ENCODE data around the gene SAMD3. TPM values are rescaled to one million over a fixed set of nuclear protein-coding genes. Genes with fewer than 3 reads are reported as not detected.

Gene SAMD3
- total RNA-seq, 6 experiments from 2014 or later, result 0.95 to 2.3 (median 1.4) TPM

GRCh38 chr6:130099119-130099518 lies 123.6 kb downstream of the SAMD3 start:
- H3K27ac Mint-ChIP-seq, result no peak overlapping the region
- no peak for TF ChIP-seq CTCF (IDR thresholded peaks at IDR 0.05)
- DNase-seq, result no peak
- H3K27me3 Mint-ChIP-seq (ENCODE audit: insufficient read depth), result no peaks in the 10 kb centered on the region
- H3K9me3 Mint-ChIP-seq, result no peaks in the 10 kb centered on the region
- H3K4me1 Mint-ChIP-seq (ENCODE audit: low read depth), result no peaks in the 10 kb centered on the region
- peaks cover 5% of the 10 kb centered on the region; the same call in 1 of the 2 replicates for H3K36me3 Mint-ChIP-seq (ENCODE audit: low read depth)
- H3K4me3 Mint-ChIP-seq, result no peak overlapping the region

- no peaks in the 10 kb centered on the region for H3K27me3 Mint-ChIP-seq (ENCODE audit: insufficient read depth)
- H3K4me3 Mint-ChIP-seq, result no peak overlapping the region
- no peak overlapping the region for H3K27ac Mint-ChIP-seq
- no peak for TF ChIP-seq CTCF (IDR thresholded peaks at IDR 0.05)
- DNase-seq, result no peak
- H3K4me1 Mint-ChIP-seq (ENCODE audit: low read depth), result no peaks in the 10 kb centered on the region
- H3K36me3 Mint-ChIP-seq (ENCODE audit: low read depth), result peaks cover 6% of the 10 kb centered on the region; the same call in 1 of the 2 replicates
- no peaks in the 10 kb centered on the region for H3K9me3 Mint-ChIP-seq
Observed at GRCh38 chr6:130098317-130098716, 124.4 kb downstream of the SAMD3 start.

Other genes with a start within 250 kb of the SAMD3 start
- 1 to 10 TPM; 7.4 to 8.8 (median 8.2) TPM for gene L3MBTL3, start 204.4 kb downstream of the SAMD3 start, total RNA-seq (2021; fragmentation: NEBNext Ultra II Directional; extraction: Animal tissue kit (Norgen Biotek cat#: 25700))
- gene TMEM200A, start 143.1 kb upstream of the SAMD3 start, total RNA-seq (2021; fragmentation: NEBNext Ultra II Directional; extraction: Animal tissue kit (Norgen Biotek cat#: 25700)), result 100 to 1,000 TPM in 4 of 6 experiments, 10 to 100 TPM in 2; 78.0 to 131 (median 114) TPM

Measured in HFFc6 (cell line).